Cardiac muscle cell (in vitro differentiated cells and primary cell): ENCODE data around the gene CFAP74. TPM values are rescaled to one million over a fixed set of nuclear protein-coding genes. Genes with fewer than 3 reads are reported as not detected.
A peak's percentile ranks its signal among the peaks of the same experiment; 100 is the strongest.

Experiments
- DNase-seq, 2 donors: peaks; one replicate each; pipeline versions ENCODE4 v3.0.0 to v3.0.0-alpha.2; 2010 to 2017; ENCODE audit warnings: low read depth in 1 of 2, low spot score in 1 of 2
- H3K27ac ChIP-seq: fragments of 200-600 bp; sonication (generic); 2 replicates; pipeline ENCODE4 v1.5.1; 2016
- H3K27me3 ChIP-seq: fragments of 200-600 bp; sonication (generic); 2 replicates; pipeline ENCODE4 v1.6.0; 2016; ENCODE audit warnings: control low read depth
- H3K36me3 ChIP-seq: fragments of 200-600 bp; sonication (generic); 2 replicates; pipeline ENCODE4 v1.5.1; 2016; ENCODE audit warnings: control low read depth
- H3K4me1 ChIP-seq: fragments of 200-600 bp; sonication (generic); 2 replicates; pipeline ENCODE4 v1.8.1; 2017; ENCODE audit warnings: low read depth, mild to moderate bottlenecking, mixed run types
- H3K4me3 ChIP-seq: fragments of 200-600 bp; sonication (generic); 2 replicates; pipeline ENCODE4 v1.5.1; 2016; ENCODE audit warnings: mild to moderate bottlenecking
- H3K9me3 ChIP-seq: fragments of 200-600 bp; sonication (generic); 2 replicates; pipeline ENCODE4 v1.5.1; 2017; ENCODE audit warnings: low read depth, mild to moderate bottlenecking, control low read depth
- CTCF ChIP-seq: IDR thresholded peaks from 2 replicates; pipeline ENCODE4 v1.5.1; 2012; ENCODE audit warnings: low read depth, mild to moderate bottlenecking, low read length
- polyA plus RNA-seq: library from polyadenylated mRNA; unstranded; fragments of >200 nt; fragmentation: Nextera tagmentation; extraction: Ambion mirVana; gene quantifications from 2 replicates; pipeline ENCODE4 v1.2.1, GENCODE V29; 2016
- total RNA-seq: library from RNA; depleted of rRNA; stranded (reverse); fragments of >200 nt; gene quantifications from 2 replicates; pipeline ENCODE4 v1.2.3, GENCODE V29; 2016

The CFAP74 gene
- total and polyA plus RNA-seq, 2 experiments from 2014 or later, result 0.63 to 1.7 TPM

DNA sequence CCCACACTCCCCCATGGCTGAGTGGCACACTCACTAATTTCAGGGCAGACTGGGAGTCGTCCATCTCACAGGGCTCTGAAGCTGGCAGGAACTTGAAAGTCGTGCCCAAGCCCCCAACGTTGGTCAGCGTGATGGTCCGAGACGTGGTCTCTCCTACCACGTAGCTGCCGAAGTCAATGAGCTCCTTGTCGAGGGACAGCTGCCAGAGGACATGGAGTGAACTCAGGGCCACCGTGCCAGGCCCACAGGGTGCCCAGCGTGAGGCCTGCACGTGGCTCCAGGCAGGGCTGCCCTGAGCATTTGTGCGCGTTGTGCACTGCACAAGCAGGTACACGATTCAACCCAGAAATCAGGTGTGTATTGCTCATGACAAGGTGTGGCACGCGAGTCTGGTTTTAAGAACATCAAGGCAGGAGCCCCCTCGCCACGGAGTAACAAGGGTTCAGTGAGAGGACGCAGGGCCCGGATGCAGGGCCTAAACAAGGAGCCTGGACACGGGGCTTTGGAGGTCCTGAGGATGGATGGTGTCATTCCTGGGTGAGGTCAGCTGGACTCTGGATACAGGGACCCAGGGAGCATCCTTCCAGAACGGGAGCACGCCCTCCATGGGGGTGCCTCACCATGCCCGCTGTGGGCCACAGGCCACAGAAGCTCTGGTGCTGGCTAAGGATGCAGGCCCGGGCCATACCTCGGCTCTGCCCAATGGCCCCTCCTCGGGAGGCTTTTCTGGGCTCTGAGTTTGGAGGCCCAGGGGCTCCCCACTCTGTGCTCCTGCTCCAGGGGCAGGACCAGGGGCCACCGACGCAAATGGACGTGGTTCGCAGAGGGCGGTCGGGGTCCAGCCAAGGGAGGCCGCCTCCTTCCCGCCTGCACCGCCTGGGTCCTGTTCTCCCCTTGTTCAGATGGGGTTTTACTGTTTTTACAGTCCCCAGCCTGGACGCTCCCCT is 46.7 kb downstream of the CFAP74 start:
- H3K9me3 ChIP-seq, result no peaks in the 10 kb centered on the region
- H3K27me3 ChIP-seq, result no peaks in the 10 kb centered on the region
- H3K4me1 ChIP-seq, result peaks cover 17% of the 10 kb centered on the region
- H3K27ac ChIP-seq, result no peak overlapping the region
- H3K4me3 ChIP-seq, result no peak overlapping the region
- no peak for TF ChIP-seq CTCF
- H3K36me3 ChIP-seq, result no peaks in the 10 kb centered on the region
- no peak for DNase-seq

DNA sequence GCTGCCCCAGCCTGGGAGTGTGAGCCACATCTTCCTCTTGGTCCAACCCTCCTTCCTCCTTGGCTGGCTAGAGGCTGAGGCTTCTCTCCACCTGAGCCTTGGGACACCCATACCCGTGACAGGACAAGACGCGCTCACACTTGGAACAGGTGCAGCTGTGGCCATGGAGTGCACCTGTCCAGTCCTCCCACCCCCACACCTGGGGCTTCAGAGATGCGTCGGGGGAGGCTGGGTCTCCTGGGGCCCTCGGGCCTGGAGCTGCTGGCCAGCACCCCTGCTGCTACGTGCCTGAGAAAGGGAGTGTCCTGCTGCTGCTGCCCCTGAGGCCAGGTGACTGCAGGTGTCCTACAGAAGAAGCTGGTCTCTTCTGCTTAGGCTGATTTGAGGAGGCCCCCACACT is 47.5 kb downstream of the CFAP74 start:
- TF ChIP-seq CTCF, result no peak
- H3K4me3 ChIP-seq, result no peak overlapping the region
- H3K9me3 ChIP-seq, result no peaks in the 10 kb centered on the region
- DNase-seq, result no peak
- no peaks in the 10 kb centered on the region for H3K36me3 ChIP-seq
- peaks cover 10% of the 10 kb centered on the region for H3K4me1 ChIP-seq
- no peaks in the 10 kb centered on the region for H3K27me3 ChIP-seq
- no peak overlapping the region for H3K27ac ChIP-seq

DNA sequence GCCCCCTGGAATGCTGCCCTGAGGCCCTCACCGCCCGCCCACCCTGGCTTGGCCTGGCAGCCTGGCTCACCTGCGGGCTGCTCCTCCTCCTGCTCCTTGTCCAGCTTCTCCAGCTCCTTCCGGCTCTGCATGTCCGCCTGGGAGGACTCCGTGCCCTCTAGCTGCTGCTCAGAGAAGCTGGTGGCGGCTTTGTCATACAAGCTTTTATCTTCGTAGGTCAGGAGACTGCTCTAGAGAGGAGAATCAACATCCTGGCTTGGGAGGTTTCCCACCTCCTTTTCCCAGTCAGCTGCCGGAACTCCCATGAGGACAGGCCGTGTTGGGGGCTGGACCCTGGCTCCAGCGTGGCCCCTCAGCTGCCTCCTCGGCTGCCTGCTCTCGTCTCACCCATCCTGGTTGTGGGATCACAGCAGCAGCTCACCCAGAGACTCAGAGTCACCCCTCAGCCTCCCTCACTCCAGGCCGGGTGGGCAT is 47.9 kb downstream of the CFAP74 start:
- peaks cover 5% of the 10 kb centered on the region for H3K4me1 ChIP-seq
- H3K36me3 ChIP-seq, result no peaks in the 10 kb centered on the region
- no peak overlapping the region for H3K4me3 ChIP-seq
- H3K27me3 ChIP-seq, result no peaks in the 10 kb centered on the region
- TF ChIP-seq CTCF, result no peak
- DNase-seq, result no peak
- no peak overlapping the region for H3K27ac ChIP-seq
- no peaks in the 10 kb centered on the region for H3K9me3 ChIP-seq

GRCh38 chr1:1954831-1955441 is 48.6 kb downstream of the CFAP74 start:
- no peaks in the 10 kb centered on the region for H3K36me3 ChIP-seq
- H3K4me3 ChIP-seq, result no peak overlapping the region
- no peaks in the 10 kb centered on the region for H3K27me3 ChIP-seq
- DNase-seq, result no peak
- H3K4me1 ChIP-seq, result no peaks in the 10 kb centered on the region
- H3K27ac ChIP-seq, result no peak overlapping the region
- no peaks in the 10 kb centered on the region for H3K9me3 ChIP-seq
- TF ChIP-seq CTCF, result peak; percentile 15

DNA sequence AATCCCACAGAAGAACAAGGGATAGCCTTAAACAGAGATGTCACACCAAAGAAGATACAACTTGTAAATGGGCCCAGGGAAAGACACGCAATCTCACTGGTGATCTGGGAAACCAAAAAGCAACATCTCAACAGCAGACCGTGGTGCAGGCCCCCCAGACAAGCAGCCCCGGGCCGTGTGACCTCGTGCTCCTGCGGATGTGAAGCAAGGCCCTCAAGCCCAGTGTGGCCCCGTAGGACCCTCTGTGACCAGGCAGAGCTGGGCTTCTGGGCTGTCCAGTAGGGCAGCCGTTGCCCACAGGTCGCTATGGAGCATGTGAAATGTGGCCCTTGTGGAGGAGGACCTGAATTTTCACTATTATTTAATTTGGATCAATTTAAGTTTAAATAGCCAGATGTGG is 49.6 kb downstream of the CFAP74 start:
- Histone ChIP-seq H3K4me1 (no peaks in the 10 kb centered on the region), H3K36me3 (no peaks in the 10 kb centered on the region), H3K27ac (no peak overlapping the region), H3K27me3 (no peaks in the 10 kb centered on the region), H3K4me3 (no peak overlapping the region), H3K9me3 (no peaks in the 10 kb centered on the region)
- no peak for DNase-seq
- TF ChIP-seq CTCF, result no peak
